ENCODE data around the gene IGF1.

The IGF1 gene

DNA sequence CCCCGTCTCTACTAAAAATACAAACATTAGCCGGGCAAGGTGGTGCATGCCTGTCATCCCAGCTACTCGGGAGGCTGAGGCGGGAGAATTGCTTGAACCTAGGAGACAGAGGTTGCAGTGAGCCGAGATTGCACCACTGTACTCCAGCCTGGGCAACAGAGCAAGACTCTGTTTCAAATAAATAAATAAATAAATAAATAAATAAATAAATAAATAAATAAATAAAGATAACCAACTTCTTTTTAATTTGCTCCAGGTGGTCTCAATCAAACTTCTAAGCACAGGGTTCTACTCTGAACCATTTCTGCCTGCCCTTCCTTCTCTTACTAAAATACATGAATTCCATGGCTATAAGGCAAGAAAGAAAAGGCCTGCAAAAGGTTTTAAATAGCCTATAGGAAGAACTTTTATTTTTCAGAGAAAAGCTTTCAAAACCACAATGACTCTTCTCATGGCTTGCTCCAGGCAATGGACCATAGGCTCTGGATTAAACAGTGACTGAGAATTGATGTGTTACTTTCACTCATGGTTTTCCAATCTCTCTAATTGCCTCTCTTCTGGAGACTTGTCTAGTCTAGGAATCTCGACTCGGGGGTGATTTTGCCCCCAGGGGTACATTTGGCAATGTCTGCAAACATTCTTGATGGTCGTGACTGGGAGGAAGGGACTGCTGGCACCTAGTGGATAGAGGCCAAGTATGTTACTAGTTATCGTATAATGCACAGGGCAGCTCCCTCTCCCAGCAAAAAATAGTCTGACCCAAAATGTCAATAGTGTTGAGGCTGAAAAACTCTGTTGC lies 14.4 kb downstream of the IGF1 start:
- DNase-seq (ENCODE audit: low read depth): no peak
- no peak overlapping the region for H3K4me3 ChIP-seq (ENCODE audit: low read depth, low read length)
- TF ChIP-seq, protein P1, sequence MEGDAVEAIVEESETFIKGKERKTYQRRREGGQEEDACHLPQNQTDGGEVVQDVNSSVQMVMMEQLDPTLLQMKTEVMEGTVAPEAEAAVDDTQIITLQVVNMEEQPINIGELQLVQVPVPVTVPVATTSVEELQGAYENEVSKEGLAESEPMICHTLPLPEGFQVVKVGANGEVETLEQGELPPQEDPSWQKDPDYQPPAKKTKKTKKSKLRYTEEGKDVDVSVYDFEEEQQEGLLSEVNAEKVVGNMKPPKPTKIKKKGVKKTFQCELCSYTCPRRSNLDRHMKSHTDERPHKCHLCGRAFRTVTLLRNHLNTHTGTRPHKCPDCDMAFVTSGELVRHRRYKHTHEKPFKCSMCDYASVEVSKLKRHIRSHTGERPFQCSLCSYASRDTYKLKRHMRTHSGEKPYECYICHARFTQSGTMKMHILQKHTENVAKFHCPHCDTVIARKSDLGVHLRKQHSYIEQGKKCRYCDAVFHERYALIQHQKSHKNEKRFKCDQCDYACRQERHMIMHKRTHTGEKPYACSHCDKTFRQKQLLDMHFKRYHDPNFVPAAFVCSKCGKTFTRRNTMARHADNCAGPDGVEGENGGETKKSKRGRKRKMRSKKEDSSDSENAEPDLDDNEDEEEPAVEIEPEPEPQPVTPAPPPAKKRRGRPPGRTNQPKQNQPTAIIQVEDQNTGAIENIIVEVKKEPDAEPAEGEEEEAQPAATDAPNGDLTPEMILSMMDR (IDR thresholded peaks at IDR 0.05; ENCODE audit: low read depth, low read length, missing control alignments): no peak

DNA sequence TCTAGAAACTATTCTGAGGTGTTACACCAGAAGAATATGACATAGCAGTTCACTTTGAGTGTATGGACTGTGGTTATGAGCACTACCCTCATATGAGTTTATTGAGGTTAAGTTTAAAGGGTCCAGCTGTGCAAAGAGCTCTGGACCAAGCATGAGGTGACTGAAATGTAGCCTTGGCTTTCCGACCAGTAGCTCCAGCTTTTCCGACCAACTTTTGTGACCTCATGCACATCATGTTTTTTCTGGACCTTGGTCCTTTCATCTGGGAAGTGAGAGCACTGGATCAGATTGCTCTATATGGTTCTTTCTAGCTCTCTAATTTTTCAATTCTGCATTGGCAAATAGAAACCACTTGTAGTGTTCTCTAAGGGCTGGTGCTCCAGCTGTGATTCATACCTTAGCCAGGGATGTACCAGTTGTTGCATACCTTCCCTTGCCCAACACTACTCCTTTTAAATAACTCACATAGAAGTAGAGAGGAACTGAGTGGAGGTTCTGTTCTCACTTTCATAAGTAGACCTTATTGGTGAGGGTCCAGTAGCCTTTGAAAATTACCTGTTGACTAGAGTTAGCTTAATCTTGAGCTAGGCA lies 16.6 kb downstream of the IGF1 start:
- H3K4me3 ChIP-seq (ENCODE audit: low read depth, low read length): no peak overlapping the region
- TF ChIP-seq, protein P1 (IDR thresholded peaks at IDR 0.05; ENCODE audit: low read depth, low read length, missing control alignments): no peak
- DNase-seq (ENCODE audit: low read depth): no peak

DNA sequence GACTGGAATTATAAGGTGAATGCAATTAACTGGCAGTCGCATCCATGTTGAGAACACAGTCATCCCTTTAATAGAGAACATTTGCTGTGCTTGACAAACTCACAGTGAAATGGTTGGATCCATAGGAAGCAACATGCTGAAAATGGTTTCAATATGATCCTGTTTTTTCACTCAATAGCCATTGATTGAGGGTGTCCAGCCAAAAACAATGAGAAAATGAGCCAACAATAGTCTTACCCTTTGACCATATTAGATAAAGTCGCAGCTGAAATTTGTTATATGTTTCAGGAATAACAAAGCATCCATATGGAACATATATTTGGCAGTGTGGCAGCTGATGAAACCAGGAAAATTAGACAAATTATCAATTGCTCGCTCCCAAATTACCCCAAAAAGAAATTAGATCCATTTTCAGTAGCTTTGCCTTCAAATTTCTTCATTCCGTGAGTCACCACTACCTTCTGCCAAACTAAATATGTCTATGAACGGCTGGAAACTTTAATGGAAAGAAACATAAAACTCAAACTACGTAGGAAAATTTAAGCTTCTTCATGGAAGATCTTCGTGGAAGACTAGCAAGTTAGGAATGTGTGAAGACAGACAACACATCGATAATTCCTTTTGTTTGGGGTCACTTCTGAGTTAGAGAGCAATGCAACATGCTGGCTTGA lies 17.4 kb downstream of the IGF1 start:
- no peak overlapping the region for H3K4me3 ChIP-seq (ENCODE audit: low read depth, low read length)
- DNase-seq (ENCODE audit: low read depth): no peak
- TF ChIP-seq, protein P1 (IDR thresholded peaks at IDR 0.05; ENCODE audit: low read depth, low read length, missing control alignments): no peak

DNA sequence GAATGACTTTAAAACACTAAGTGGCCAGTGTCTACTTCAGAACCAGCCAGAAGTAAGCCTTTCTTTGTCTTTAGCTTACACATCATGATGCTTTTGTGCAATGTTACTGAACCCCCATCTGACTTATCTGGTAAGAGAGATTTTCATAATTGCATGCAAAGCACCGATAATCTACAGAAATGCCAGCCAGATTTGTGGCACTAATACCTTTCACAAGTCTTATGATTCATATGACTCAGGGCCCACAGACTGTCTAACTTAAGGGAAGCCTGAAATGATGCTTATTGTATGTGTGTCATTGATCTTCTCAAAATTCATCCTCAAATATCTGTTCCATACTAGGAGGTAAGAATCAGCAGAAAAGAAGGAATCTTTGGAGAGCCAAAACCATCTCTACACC lies 18.0 kb downstream of the IGF1 start:
- H3K4me3 ChIP-seq (ENCODE audit: low read depth, low read length): no peak overlapping the region
- TF ChIP-seq, protein P1 (IDR thresholded peaks at IDR 0.05; ENCODE audit: low read depth, low read length, missing control alignments): no peak
- DNase-seq (ENCODE audit: low read depth): no peak

DNA sequence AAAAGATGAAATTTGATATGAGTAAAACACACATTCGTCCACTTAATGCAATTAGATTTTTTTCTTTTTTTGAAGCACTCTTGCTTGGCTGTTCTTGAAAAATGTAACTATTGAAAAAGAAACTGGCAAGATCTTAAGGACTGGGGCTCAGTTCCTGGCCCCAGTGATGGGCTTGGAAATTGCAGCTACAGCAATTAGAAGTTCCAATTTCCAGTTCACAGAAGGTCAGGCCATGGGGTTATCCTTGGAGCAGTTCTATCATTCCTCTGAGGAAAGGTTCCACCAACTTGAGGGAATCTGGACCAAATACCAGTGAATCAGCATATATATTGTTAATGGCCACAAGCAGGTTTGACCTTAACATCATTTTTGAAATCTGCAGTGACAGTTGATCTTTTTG lies 18.9 kb downstream of the IGF1 start:
- H3K4me3 ChIP-seq (ENCODE audit: low read depth, low read length): no peak overlapping the region
- TF ChIP-seq, protein P1 (IDR thresholded peaks at IDR 0.05; ENCODE audit: low read depth, low read length, missing control alignments): no peak
- no peak for DNase-seq (ENCODE audit: low read depth)

DNA sequence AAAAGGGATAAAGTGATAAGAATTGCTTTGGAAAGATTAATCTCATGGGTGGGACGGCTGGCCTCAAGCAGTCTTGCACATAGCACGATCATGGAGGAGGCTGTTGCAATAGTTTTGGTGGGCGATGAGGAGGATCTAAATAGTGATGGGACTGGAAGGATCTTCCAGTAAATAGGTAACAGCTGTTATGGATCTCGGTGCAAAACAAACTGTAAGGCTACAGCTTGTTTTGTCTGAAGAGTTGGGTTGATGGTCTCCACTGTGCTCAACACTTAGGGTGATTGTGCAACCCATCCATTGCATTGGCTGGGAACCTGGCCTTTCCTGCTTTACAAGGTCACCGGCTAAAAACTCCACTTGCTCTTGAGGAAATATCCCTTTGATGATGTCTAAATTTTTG lies 21.0 kb downstream of the IGF1 start:
- DNase-seq (ENCODE audit: low read depth): no peak

More for the DNA sequence above, 21.0 kb downstream of the IGF1 start:
- H3K4me3 ChIP-seq (ENCODE audit: low read depth, low read length): no peak overlapping the region
- TF ChIP-seq, protein P1 (IDR thresholded peaks at IDR 0.05; ENCODE audit: low read depth, low read length, missing control alignments): no peak
